Stimulated activated CD8-positive, alpha-beta memory T cell treated with anti-CD3 and anti-CD28 coated beads, Interleukin-2, amount 100 ng/mL, for 1 hour (primary cell): ENCODE measurements around the gene KCND3.

ENCODE experiments used
- DNase-seq, 2 donors: peaks; one replicate each; pipeline ENCODE4 v3.0.0-alpha.2; 2020; ENCODE audit warnings: low read depth in 2 of 2

Gene KCND3

DNA sequence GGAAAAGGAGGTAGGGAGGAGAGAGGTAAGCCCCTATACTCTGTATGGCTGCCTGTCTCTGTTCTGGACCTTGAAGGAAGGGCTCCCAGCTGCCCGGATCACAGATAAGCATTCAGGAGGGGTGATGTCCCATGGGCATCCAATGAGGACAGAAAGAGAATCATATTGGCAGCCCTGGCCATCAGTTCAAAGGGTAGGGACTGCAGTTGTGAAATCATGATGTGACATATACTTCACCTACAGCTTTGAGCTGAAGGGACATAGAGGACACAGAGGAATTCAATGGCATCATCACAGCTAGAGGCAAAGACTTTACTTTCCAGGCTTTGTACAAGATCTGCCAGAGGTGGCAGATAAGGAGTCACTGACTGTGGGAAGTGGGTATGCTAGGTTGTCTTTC is 212.2 kb downstream of the KCND3 start:
- no peak for DNase-seq

DNA sequence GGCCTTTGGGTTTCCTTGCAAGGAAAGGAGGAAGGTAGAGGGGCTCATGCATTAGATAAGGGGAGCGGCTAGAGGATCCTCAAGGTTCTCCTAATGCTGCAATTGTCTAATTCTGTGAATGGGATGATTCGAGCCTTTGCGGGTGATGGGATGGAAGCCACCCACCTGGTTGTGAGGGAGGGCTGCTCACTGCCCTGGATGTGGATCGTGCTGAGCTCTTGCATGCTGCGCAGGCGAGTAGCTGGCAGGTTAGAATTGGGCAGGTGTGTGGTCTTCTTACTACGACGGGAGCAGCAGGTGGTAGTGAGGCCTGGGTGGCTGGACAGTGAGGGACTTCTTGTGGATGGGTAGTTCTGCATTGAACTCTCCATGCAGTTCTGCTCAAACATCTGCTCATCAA is 212.6 kb downstream of the KCND3 start:
- DNase-seq, result no peak

DNA sequence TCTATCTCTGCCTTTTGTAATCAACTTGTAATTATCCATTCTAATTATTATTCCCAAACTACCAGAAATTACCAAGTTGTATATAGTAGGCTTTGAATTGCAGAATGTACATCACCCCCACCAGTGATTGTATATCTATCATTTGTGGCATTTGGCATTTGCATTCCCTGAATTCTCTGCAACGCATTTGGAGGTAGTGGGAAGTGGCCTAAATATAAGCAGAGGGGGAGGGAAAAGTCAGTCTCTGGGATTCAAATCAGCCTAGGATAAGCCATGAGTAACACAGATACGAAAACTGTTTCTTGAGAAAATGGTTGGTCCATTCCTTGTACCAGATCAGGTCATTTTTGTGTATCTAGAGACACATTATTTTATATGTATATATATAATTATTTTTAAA is 213.1 kb downstream of the KCND3 start:
- no peak for DNase-seq

DNA sequence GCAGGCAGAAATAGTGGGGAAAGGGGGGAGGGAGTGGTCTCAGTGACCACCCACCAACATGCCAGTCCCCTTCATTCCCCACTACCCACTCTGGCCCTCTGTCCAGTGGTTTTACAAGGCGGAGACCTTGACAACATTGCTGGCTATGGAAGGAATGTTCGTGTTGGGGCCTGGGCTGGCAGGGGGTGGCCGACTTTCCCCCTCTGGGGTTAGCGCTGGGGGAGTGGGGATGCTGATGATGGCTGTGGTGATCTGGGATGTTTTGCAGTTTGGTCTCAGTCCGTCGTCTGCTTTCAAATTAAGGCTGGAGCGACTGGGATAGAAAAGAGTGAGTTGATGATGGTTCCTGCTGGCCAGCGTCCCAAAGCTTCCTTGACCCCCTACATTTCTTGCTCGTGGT is 213.5 kb downstream of the KCND3 start:
- no peak for DNase-seq

DNA sequence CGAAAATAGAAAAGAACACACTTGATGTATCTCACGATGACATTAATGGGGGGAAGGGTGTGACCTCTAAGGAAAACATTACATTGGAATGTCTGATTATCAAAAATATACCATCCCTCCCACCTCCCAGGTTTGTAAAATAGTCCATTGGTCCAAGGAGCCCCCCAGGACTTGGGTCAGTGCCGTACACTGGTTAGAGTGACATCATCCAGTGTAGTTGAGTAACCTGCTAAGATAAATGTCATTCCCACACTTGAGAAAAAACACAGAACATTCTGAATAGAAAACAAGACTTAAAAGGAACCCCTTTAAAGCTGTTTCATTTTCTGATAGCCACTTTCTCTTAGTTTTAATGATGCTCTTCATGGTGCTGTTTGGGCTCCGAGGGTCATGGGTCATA is 218.6 kb downstream of the KCND3 start:
- DNase-seq, result no peak

DNA sequence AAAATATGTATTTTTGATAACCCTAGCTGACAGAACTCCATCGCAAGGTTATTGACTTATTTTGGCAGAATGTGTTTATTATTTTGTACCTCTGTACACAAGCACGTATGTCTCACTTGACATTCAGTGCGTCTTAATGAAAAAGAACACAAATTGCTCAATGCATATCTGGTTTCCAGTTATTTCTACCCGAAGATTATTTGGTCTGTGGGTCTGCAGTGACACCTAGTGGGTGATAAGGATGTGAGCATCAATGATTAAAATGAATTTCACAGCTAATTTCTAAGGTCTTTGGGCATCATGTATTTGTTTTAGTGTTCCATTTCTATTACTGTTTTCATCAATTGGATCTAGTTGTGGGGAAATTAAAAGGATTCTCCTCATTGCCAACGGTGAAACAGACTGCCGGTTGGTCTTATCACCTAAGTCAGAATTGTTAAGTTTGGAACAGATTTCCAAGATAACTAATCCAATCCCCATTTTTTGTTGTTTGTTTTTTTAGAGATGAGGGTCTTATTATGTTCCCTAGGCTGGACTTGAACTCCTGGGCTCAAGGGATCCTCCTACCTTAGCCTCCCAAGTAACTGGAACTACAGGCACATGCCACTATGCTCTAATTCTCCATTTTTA is 219.8 kb downstream of the KCND3 start:
- DNase-seq, result no peak

DNA sequence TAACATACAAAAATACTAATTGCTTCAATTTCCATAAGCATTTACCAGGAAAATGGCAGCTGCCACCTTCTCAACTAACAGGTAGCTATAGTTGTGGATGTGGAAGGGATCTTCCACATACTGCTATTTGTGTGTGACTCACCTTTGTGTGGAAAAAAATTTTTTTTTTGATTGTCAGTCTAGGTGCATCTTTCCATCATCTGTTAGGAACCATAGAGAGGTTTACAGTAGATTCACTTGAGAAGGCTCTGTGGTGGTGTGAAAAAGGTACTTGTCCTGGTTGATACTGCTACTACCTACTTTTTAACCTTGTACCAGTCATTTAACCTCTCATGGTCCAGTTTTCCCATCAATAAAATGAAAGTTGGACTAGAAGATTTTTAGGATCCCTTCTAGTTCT is 220.8 kb downstream of the KCND3 start:
- no peak for DNase-seq

DNA sequence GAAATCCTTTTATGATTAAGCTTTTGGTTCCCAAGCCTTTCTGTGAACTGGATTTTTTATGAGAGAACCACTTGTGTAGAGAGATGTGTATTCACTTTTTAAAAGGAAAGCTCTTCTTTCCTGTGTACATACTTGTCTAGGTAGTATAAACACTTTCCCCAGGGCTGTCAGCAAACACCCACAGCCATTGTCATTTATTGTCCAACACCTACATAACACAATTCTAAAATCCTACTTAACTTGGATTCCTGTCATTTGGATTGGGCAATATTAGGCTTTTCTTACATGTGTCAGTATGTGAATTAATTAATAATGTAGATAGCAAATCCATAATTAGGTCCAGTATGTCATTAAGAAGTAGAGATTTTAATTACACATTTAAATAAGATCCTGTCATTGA is 221.4 kb downstream of the KCND3 start:
- no peak for DNase-seq

DNA sequence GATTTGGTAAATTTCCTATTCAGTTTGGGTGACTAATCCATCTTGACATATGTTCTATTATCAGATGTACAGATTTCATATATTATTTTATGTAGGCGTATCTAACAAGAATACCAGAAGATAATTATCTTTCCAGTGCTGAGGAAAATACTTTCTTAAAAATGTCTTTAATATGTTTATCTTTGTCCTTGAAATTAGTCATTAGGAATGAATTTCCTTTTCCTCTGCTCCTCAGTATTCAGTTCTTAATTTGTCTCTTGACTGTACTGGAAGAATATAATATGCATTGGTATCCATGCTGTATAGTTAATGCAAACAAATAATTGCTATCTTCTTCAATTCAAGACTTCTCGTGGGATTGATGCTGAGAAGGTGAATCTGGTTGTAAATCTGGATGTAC is 227.1 kb downstream of the KCND3 start:
- DNase-seq, result no peak

DNA sequence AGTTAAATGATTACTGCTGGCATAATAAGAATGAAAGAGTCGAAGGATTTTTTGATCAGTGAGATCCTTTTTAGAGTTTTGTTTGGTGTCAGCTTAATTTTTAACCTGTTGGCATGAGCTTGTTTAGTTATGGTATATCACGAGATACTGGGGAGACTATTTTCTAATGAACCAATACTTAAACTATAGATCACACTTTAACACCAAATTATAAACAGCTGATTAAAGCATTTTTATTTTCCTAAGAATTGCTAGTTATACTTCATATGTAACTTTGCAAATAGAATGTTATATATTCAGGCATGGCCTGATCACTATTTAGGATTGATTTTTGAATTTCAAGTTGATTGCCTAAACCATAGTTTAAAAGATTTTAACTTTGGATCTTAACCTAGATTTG is 227.8 kb downstream of the KCND3 start:
- no peak for DNase-seq

DNA sequence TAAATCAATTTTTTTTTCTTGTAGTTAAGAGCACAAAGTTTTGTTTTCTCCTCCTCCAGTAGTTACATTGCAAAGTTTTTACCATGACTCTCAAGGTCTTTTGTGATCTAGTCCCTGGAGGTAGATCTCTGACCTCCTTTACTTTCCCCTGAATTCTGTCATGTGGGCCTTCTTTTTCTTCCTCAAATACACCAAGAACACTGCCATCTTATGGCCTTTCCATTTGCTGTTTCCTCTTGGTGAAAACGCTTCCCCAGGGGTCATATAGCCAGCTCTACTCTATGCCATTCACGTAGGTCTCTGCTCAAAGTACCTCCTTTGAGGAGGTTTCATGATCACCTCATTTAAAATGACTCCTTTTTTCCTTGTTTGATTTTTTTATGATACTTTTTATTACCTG is 231.1 kb downstream of the KCND3 start:
- DNase-seq, result no peak

DNA sequence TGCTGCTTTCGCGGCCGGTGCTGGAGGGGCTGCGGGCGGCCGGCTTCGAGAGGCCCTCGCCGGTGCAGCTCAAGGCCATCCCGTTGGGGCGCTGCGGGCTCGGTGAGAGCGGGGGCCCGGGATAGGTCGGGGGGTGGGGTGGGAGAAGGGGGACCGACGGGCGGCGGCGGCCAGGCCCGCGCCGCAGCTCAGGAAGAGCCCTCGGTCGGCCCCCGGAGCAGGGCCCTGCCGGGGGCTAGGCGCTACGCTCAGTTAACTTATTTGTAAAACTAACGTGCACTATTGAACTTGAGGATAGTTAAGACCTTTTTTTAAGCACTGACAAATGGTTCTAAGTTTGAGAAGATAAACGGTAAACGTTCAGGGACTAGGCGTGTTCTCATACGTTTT is 233.3 kb downstream of the KCND3 start:
- DNase-seq, result no peak

DNA sequence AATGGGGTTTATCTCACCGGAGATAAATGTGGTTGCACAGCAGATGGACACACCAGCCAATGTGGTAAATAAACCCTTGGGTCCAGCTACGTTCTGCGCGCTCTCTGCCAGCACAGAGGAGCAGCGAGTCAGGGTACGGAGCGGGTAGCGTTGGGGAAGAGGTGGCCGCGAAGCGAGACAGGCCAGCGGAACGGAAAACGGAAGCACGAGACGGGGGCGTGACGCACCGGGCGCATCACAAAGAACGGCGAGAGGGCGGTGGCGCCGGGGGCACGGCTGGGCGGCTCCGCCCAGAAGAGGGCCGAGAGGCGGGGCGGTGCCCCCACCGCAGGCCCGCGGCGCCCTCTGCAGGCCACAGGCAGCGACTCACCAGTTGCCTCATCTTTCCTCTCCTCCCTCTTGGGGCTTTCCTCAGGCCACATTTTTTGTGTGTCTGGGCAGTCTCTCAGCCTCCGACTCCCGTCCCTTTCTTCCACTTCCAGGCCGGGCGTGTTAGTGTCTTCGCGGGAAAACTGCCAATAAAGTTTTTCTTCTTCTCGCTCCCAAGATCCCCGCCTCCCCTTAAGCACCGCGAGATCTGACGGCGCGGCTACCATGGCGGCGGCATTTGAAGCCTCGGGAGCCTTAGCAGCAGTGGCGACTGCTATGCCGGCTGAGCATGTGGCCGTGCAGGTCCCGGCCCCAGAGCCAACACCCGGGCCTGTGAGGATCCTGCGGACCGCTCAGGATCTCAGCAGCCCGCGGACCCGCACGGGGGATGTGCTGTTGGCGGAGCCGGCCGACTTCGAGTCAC is 233.9 kb downstream of the KCND3 start, which contains the start of gene DDX20:
Gene DDX20 (plus strand): TSS at position 571 of the 793 bp plus-strand sequence. CDS start 24 bp downstream, at position 595.
- peak; percentile 87 to 89 for DNase-seq

DNA sequence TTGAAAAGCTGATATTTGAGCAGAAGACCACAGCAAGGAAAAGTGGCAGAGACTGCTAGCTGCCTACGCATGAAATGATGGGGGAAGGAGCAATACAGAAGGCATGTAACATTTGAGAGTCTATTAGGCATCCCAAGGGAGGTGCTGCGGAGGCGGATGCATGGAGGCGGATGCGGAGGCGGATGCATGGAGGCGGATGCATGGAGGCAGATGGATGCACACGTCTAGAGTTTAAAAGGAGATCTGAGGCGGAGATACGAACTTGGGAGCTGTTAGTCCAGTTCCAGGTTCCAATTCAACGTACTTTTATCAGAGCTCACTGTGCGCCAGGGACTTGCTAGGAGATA is 234.5 kb downstream of the KCND3 start:
- no peak for DNase-seq

DNA sequence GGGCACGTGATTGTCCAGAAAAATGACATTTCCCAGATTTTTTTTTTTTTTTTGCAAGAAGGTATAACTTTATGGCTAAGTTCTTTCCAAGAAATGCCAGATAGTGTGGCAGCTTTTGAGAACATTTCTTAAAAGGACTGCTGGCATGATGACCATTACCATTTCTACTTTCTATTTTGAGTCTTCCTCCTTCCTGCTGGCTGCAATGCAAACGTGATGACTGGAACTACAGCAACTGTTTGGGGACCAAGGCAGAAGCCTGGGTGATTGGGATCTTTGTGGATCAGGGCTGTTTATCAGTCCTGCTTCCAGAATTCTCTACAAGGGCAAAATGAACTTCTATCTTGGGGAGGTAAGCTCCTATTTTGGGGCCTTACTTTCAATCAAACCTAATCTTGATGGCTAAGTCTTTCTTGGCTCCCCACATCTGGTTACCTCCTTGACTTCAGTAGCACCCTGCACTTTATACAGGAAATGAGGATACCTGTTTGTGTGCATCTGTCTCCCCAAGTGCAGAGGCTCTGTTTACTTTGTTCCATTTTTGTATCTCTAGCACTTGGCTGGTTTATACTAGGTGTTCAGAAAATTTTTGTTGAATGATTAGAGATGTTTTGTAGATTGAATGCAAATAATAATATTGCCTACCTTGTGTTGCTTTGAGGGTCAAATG is 237.4 kb downstream of the KCND3 start:
- no peak for DNase-seq

DNA sequence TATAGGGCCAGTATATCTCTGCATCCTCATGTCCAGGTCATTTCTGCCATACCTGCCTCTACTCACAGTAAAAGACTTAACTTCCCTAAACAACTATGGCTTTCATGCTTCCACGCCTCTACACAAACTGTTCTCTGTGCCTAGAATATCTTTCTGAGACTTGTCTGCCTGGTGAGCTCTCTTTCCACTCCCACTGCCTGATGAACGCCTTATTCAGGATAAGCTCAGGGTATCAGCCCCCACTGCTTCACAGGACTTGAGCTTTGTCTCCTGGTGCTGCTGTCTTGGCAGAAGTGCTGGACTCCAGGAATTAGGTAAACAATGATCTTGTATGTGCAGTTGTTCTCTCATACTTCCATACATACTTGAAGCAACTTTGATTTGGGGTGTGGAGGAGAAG is 238.6 kb downstream of the KCND3 start:
- no peak for DNase-seq

DNA sequence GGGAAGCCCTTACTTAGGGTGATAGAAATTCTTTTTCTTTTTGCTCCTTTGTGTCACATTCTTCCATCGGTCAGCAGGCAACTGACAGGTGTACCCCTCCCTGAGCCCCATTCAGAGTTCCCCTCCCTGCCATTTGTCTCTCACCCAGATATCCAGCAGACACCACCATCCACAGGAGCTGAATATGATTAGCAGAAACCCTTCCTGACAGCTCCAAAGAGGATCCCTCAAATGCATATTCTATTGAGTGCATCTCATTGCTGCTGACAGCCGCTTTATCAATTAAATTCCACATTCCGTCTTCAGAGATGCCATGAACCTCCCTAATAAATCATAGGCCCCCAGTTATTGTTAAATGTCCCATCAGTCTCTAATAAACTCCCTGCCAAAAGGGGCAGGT is 239.8 kb downstream of the KCND3 start:
- no peak for DNase-seq

DNA sequence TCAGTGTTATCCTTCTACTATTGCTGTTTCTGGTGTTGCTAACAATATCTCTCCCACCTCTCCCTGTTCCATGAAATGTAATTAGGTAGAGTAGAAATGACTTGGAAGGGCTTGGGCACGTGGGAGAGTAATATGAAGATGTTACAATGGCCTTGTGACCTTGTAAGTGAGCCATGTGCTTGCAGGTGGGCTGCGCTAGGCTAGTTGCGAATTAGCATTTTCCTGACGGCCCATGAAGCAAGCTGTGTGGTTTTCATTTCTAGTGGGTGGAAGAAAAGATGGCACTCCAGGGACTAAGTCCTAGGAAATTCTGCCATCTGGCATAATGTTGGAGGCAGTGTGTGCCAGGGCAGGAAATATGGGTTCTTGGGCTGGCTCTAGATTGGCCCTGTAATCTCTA is 241.5 kb downstream of the KCND3 start:
- no peak for DNase-seq

DNA sequence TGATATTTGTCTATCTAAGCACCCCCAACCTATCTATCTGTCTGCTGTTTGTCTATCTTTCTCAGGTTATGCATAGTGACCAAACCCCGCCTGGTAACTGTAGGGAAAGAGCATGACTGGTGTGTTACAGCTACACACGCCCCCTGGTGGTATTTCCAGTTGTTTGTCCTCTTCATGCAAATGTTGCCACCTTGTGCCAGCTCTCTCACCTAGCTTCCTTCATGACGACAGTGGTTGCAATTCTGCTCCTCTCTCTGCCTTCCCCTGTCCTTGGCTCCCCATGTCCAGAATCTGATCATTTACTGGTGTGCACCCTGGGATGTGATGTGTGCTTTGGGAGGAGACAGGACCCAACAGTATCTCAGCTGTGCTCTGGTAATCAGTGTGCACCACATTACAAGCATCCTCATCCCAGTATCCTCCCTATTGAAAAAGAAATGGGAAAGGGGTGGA is 242.2 kb downstream of the KCND3 start:
- DNase-seq, result no peak

DNA sequence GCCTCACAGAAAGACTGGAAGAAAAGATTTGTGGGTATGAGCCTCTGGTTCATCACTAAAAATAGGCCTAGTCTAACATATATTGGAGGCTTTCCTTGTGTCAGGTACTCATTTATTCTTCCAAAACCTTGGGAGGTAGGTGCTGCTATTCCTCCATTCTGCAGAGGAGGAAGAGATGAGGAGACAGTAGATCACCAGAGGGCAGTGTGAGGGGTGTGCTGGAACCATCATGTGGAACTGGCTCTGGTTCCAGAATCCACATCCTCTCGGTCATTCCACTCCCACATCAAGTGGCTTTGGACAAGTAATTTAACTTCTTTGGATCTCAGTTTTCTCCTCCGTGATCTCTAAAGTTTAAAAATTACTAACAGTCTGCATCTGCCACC is 242.9 kb downstream of the KCND3 start:
- no peak for DNase-seq

DNA sequence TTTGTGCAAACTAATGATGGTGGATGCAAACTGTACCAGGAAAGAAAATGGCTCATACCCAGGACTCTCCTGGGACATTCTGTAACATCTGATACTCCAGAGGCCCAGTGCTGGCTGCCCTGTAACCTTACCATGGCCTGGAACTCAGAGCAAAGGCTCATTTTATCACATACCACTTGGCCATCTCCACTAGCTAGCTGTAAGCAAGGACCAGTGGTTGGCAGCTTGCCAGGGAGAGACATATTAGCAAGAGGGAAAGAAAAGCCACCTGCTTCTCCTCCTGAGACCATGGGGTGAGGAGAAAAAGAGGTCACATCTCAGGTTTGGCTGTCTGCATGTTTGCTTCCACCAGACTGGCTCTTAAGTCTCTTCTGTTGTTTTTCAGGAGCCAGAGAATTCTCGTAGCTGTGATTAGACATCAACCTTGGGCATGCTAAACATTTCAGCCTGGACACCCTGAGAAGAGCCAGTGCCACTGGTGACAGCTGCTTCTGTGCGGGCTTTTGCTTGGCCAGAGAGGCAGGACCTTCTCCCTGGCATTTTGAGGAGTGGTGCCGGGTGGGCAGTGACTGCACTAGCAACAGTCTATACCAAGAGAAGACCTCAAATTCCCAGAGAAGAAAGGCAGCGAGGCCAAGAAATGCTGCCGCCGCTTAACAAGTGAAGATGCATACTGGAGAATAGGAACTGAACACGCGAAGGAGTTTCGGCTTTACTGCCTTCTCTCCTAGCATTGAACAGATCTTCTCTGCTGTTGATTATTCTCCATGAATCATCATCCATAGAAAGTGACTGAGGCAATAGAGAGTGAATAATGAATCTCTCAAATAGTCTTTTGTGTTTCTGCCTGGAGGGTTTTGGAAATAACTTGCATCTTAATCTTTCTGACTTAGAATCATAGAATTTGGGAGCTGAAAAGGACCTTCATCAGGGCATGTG is 243.5 kb downstream of the KCND3 start:
- DNase-seq, result no peak

DNA sequence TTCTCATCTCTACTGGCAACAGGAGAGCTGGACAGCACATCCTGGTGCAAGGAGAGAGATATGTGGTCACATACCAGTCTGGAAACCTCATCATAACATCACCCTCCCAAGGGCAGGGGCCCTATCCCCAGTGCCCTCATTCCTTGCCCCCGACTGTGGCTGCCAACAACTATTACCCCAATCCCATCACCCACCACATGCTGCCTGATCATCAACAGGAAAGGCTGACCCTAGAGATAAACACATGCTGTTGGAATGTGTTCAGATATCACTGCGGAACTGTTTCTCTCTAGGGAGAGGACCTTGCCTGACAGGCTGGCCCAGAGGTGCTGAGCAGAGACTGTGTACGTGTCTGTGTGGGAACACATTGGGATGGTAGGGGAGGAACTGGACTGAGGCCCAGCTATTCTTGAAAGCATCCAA is 245.8 kb downstream of the KCND3 start:
- DNase-seq, result no peak
